Measurements from ENCODE around the gene KCNJ5.
A peak's percentile ranks its signal among the peaks of the same experiment; 100 is the strongest.

Gene KCNJ5

GRCh38 chr11:128867277-128867676 lies 23.9 kb upstream of the KCNJ5 start, which contains the start of gene KCNJ1:
TSS of gene KCNJ1 (minus strand) at chr11:128867296. CDS start at chr11:128840243, 27,053 bp downstream.
- intact Hi-C loops (cut with DNase I) = no loop called here
- DNase-seq = no peak

- intact Hi-C loops (cut with DNase I) = no loop called here
- no peak for DNase-seq
Measured at GRCh38 chr11:128868841-128869671, 22.1 kb upstream of the KCNJ5 start.

- intact Hi-C loops (cut with DNase I) = no loop called here
- no peak for DNase-seq
Measured at GRCh38 chr11:128871168-128871610, 20.0 kb upstream of the KCNJ5 start.

GRCh38 chr11:128872094-128872493 lies 19.1 kb upstream of the KCNJ5 start:
- intact Hi-C loops (cut with DNase I) = no loop called here

GRCh38 chr11:128872594-128872993 lies 18.6 kb upstream of the KCNJ5 start:
- intact Hi-C loops (cut with DNase I) = no loop called here
- no peak for DNase-seq

More at GRCh38 chr11:128872094-128872493, 19.1 kb upstream of the KCNJ5 start:
- no peak for DNase-seq

GRCh38 chr11:128874427-128874826 lies 16.7 kb upstream of the KCNJ5 start:
- no peak for DNase-seq
- intact Hi-C loops (cut with DNase I) = no loop called here

GRCh38 chr11:128876133-128876650 lies 15.0 kb upstream of the KCNJ5 start:
- no peak for DNase-seq
- intact Hi-C loops (cut with DNase I) = no loop called here

GRCh38 chr11:128877726-128878125 lies 13.4 kb upstream of the KCNJ5 start:
- intact Hi-C loops (cut with DNase I) = no loop called here
- no peak for DNase-seq

- no peak for DNase-seq
- intact Hi-C loops (cut with DNase I) = no loop called here
Measured at GRCh38 chr11:128878455-128878854, 12.7 kb upstream of the KCNJ5 start.

- intact Hi-C loops (cut with DNase I) = loop anchor here (5.0 kb wide), 1 partner anchor 77 kb away; no protein-coding TSS in a partner anchor
- DNase-seq = no peak
Measured at GRCh38 chr11:128879817-128880216, 11.3 kb upstream of the KCNJ5 start.

GRCh38 chr11:128881221-128881620 lies 9.9 kb upstream of the KCNJ5 start:
- intact Hi-C loops (cut with DNase I) = loop anchor here (5.0 kb wide), 1 partner anchor 76 kb away; no protein-coding TSS in a partner anchor
- DNase-seq = peak in 1 of 42 donors; percentile 1

GRCh38 chr11:128882451-128882850 lies 8.7 kb upstream of the KCNJ5 start:
- no peak for DNase-seq
- intact Hi-C loops (cut with DNase I) = loop anchor here (5.0 kb wide), 1 partner anchor 75 kb away; no protein-coding TSS in a partner anchor

GRCh38 chr11:128884054-128884453 lies 7.1 kb upstream of the KCNJ5 start:
- intact Hi-C loops (cut with DNase I) = loop anchor here (5.0 kb wide), 1 partner anchor 73 kb away; no protein-coding TSS in a partner anchor
- DNase-seq = no peak

GRCh38 chr11:128884703-128885338 lies 6.3 kb upstream of the KCNJ5 start:
- DNase-seq = peak in 41 of 42 donors; percentile 37 to 87 (median 68)
- intact Hi-C loops (cut with DNase I) = loop anchor here (5.0 kb wide), 1 partner anchor 72 kb away; no protein-coding TSS in a partner anchor

- peak in 14 of 42 donors; percentile 27 to 62 (median 48) for DNase-seq
- intact Hi-C loops (cut with DNase I) = no loop called here
Measured at GRCh38 chr11:128886406-128887124, 4.6 kb upstream of the KCNJ5 start.

GRCh38 chr11:128888034-128888985 lies 2.8 kb upstream of the KCNJ5 start:
- DNase-seq = no peak
- intact Hi-C loops (cut with DNase I) = no loop called here

GRCh38 chr11:128889657-128890213 lies 1.4 kb upstream of the KCNJ5 start:
- intact Hi-C loops (cut with DNase I) = no loop called here

GRCh38 chr11:128890216-128890542 lies 977 bp upstream of the KCNJ5 start:
- intact Hi-C loops (cut with DNase I) = no loop called here
- no peak for DNase-seq

More at GRCh38 chr11:128889657-128890213, 1.4 kb upstream of the KCNJ5 start:
- no peak for DNase-seq
